ENCODE measurements around the gene FAM228B.

- no peak for TF ChIP-seq CTCF (IDR thresholded peaks at IDR 0.05)
- no peak for TF ChIP-seq EP300 (IDR thresholded peaks at IDR 0.05)
- peak; percentile 75 to 98 (median 77) for TF ChIP-seq POLR2AphosphoS5 (IDR thresholded peaks at IDR 0.05)
Observed at GRCh38 chr2:24075915-24076848, 47.1 kb upstream of the FAM228B start, which contains the start of gene SF3B6.
